Brain microvascular endothelial cell (primary cell): ENCODE data around the gene C2CD5.
A peak's percentile ranks its signal among the peaks of the same experiment; 100 is the strongest.

Experiments used
- DNase-seq: peaks from one replicate; pipeline ENCODE4 v3.0.0-alpha.2; 2020
- H3K27ac ChIP-seq: fragments of 250-450 bp; sonication (Bioruptor Pico); 2 replicates; pipeline ENCODE4 v1.5.1; 2020; ENCODE audit warnings: mild to moderate bottlenecking, moderate library complexity
- H3K27me3 ChIP-seq: fragments of 250-450 bp; sonication (Bioruptor Pico); replicated peaks from 2 replicates; pipeline ENCODE4 v1.5.1; 2020; ENCODE audit warnings: mild to moderate bottlenecking
- H3K36me3 ChIP-seq: fragments of 250-450 bp; sonication (Bioruptor Pico); replicated peaks from 2 replicates; pipeline ENCODE4 v1.5.1; 2020; ENCODE audit warnings: mild to moderate bottlenecking
- H3K4me3 ChIP-seq: 2 replicates; pipeline ENCODE4 v1.5.1; 2011; ENCODE audit warnings: low read depth, mild to moderate bottlenecking, control low read depth, low read length, moderate library complexity
- in situ Hi-C: cut with HindIII; loops from 2 replicates; pipeline ENCODE4 v1.10.0; 2017; ENCODE audit warnings: low sequenced_read_pairs, low pct_ligation_motif_present
- TF ChIP-seq, protein P1 (sequence below): IDR thresholded peaks from 2 replicates; pipeline ENCODE4 v1.5.1; 2011; ENCODE audit warnings: low read depth, mild to moderate bottlenecking, moderate library complexity, low read length, control low read depth, inconsistent platforms; ENCODE audit errors: missing control alignments

Gene C2CD5, protein sequence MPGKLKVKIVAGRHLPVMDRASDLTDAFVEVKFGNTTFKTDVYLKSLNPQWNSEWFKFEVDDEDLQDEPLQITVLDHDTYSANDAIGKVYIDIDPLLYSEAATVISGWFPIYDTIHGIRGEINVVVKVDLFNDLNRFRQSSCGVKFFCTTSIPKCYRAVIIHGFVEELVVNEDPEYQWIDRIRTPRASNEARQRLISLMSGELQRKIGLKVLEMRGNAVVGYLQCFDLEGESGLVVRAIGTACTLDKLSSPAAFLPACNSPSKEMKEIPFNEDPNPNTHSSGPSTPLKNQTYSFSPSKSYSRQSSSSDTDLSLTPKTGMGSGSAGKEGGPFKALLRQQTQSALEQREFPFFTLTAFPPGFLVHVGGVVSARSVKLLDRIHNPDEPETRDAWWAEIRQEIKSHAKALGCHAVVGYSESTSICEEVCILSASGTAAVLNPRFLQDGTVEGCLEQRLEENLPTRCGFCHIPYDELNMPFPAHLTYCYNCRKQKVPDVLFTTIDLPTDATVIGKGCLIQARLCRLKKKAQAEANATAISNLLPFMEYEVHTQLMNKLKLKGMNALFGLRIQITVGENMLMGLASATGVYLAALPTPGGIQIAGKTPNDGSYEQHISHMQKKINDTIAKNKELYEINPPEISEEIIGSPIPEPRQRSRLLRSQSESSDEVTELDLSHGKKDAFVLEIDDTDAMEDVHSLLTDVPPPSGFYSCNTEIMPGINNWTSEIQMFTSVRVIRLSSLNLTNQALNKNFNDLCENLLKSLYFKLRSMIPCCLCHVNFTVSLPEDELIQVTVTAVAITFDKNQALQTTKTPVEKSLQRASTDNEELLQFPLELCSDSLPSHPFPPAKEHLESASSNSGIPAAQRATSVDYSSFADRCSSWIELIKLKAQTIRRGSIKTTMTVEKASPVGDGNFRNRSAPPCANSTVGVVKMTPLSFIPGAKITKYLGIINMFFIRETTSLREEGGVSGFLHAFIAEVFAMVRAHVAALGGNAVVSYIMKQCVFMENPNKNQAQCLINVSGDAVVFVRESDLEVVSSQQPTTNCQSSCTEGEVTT

GRCh38 chr12:22544038-22544979 is at the start of gene C2CD5:
Gene C2CD5 (minus strand): TSS chr12:22544542. CDS start chr12:22544150, 392 bp downstream.
- H3K27ac ChIP-seq: peak within 1 kb of the TSS; percentile 87
- in situ Hi-C loops: no loop called here
- DNase-seq: peak; percentile 98
- H3K4me3 ChIP-seq: peak within 1 kb of the TSS; percentile 94
- no peaks in the 10 kb centered on the region for H3K36me3 ChIP-seq
- TF ChIP-seq, protein P1, sequence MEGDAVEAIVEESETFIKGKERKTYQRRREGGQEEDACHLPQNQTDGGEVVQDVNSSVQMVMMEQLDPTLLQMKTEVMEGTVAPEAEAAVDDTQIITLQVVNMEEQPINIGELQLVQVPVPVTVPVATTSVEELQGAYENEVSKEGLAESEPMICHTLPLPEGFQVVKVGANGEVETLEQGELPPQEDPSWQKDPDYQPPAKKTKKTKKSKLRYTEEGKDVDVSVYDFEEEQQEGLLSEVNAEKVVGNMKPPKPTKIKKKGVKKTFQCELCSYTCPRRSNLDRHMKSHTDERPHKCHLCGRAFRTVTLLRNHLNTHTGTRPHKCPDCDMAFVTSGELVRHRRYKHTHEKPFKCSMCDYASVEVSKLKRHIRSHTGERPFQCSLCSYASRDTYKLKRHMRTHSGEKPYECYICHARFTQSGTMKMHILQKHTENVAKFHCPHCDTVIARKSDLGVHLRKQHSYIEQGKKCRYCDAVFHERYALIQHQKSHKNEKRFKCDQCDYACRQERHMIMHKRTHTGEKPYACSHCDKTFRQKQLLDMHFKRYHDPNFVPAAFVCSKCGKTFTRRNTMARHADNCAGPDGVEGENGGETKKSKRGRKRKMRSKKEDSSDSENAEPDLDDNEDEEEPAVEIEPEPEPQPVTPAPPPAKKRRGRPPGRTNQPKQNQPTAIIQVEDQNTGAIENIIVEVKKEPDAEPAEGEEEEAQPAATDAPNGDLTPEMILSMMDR: peak; percentile 67
- no peaks in the 10 kb centered on the region for H3K27me3 ChIP-seq

- no peaks in the 10 kb centered on the region for H3K27me3 ChIP-seq
- in situ Hi-C loops: no loop called here
- no peak overlapping the region for H3K27ac ChIP-seq
- H3K4me3 ChIP-seq: no peak overlapping the region
- H3K36me3 ChIP-seq: no peaks in the 10 kb centered on the region
- no peak for DNase-seq
- TF ChIP-seq, protein P1: no peak
Observed at GRCh38 chr12:22593864-22594263, 49.5 kb upstream of the C2CD5 start.

GRCh38 chr12:22588817-22589216 is 44.5 kb upstream of the C2CD5 start:
- DNase-seq: no peak
- in situ Hi-C loops: no loop called here

DNA sequence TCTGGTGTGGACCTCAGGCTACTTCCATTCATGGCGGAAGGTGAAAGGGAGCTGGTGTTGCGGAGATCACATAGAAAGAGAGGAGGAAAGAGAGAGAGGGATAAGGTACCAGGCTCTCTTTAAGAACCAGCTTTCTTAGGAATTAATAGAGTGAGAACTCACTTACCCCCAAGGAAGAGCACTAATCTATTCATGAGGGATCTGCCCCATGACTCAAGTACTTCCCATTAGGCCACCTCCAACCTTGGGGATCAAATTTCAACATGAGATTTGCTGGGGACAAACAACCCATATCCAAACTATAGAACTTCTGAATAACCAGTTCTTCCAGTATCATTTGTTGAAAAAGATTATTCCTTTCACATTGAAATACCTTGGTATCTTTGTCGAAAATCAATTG is 34.0 kb upstream of the C2CD5 start:
- no peak for DNase-seq
- H3K27me3 ChIP-seq: no peaks in the 10 kb centered on the region
- H3K27ac ChIP-seq: no peak overlapping the region
- H3K4me3 ChIP-seq: no peak overlapping the region
- H3K36me3 ChIP-seq: no peaks in the 10 kb centered on the region
- in situ Hi-C loops: no loop called here
- TF ChIP-seq, protein P1: no peak

More at GRCh38 chr12:22588817-22589216, 44.5 kb upstream of the C2CD5 start:
- TF ChIP-seq, protein P1: no peak
- Histone ChIP-seq H3K27ac (no peak overlapping the region), H3K4me3 (no peak overlapping the region), H3K36me3 (no peaks in the 10 kb centered on the region), H3K27me3 (no peaks in the 10 kb centered on the region)

DNA sequence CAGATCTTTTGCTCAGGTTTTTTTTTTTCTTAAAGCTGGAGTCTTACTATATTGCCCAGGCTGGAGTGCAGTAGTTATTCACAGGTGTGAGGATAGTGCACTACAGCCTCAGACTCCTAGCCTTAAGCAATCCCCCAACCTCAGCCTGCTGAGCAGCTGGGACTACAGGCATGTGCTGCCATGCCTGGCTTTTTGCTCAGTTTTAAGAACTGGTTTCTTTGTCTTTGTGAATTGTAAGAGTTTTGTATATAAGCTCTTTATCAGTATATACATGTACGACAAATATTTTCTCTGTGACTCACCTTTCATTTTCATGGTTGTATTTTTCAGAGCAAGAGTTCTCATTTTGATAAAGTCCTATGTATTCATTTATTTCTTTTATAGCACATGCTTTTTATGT is 33.3 kb upstream of the C2CD5 start:
- no peak overlapping the region for H3K27ac ChIP-seq
- in situ Hi-C loops: no loop called here

More for the DNA sequence above, 33.3 kb upstream of the C2CD5 start:
- Histone ChIP-seq H3K36me3 (no peaks in the 10 kb centered on the region), H3K4me3 (no peak overlapping the region), H3K27me3 (no peaks in the 10 kb centered on the region)
- TF ChIP-seq, protein P1: no peak
- peak; percentile 14 for DNase-seq
